ENCODE results near the gene FLAD1. TPM values are rescaled to one million over a fixed set of nuclear protein-coding genes. Genes with fewer than 3 reads are reported as not detected.

FLAD1 gene
- total RNA-seq, 2 donors from 2014 or later = 31.5 to 35.3 TPM

GRCh38 chr1:154969246-154969645 lies 13.9 kb upstream of the FLAD1 start:
- 42% methylated on average over 5 of the region's 5 CpGs for WGBS
- H3K27me3 ChIP-seq (replicated peaks; ENCODE audit: insufficient read depth) = no peaks in the 10 kb centered on the region
- DNase-seq (ENCODE audit: low spot score) = no peak
- no peaks in the 10 kb centered on the region for H3K9me3 ChIP-seq
- H3K4me1 ChIP-seq (replicated peaks) = peaks cover 14% of the 10 kb centered on the region
- peak overlapping the region in 1 of 2 donors; percentile 33 for H3K4me3 ChIP-seq
- peak overlapping the region; percentile 98 to 99 for H3K27ac ChIP-seq
- TF ChIP-seq POLR2A (IDR thresholded peaks at IDR 0.05) (no peak), POLR2AphosphoS5 (IDR thresholded peaks at IDR 0.05) (no peak)
- TF ChIP-seq, protein P1, sequence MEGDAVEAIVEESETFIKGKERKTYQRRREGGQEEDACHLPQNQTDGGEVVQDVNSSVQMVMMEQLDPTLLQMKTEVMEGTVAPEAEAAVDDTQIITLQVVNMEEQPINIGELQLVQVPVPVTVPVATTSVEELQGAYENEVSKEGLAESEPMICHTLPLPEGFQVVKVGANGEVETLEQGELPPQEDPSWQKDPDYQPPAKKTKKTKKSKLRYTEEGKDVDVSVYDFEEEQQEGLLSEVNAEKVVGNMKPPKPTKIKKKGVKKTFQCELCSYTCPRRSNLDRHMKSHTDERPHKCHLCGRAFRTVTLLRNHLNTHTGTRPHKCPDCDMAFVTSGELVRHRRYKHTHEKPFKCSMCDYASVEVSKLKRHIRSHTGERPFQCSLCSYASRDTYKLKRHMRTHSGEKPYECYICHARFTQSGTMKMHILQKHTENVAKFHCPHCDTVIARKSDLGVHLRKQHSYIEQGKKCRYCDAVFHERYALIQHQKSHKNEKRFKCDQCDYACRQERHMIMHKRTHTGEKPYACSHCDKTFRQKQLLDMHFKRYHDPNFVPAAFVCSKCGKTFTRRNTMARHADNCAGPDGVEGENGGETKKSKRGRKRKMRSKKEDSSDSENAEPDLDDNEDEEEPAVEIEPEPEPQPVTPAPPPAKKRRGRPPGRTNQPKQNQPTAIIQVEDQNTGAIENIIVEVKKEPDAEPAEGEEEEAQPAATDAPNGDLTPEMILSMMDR (IDR thresholded peaks at IDR 0.05) = no peak
- intact Hi-C loops (cut with DNase I) = no loop called here
- H3K36me3 ChIP-seq = peaks cover 0 to 14% of the 10 kb centered on the region in 2 donors

DNA sequence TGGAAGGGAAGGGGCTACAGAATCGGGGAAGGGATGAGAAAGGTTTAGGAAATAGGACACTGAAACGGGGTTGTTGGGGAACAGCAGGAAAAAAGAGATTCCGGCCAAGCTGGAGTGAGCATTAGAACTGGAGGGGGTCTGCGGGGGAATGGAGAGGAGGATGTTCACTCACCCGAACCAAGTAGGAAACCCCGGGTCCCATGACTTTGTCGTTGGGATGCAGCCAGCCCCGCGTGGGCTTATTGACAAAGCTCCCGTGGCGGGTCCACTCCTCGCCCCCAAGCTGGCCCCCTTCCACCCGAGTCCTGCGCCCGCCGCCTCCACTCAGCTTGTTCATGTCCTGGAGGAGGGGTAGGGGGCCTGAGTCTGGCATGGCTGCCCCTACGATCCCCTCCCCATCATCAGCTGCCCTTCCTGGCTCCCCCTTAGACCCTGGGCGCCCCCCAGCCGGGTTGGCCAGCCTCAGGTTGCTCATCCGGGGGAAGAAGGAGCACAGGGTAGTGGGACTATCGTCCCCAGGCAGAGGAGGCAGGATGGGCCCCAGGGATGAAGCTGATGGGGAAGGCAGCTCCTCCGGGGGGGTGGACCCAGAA lies 13.2 kb upstream of the FLAD1 start:
- H3K4me3 ChIP-seq = peak overlapping the region; percentile 6 to 33
- H3K27ac ChIP-seq = peak overlapping the region; percentile 98 to 99
- peaks cover 0 to 13% of the 10 kb centered on the region in 2 donors for H3K36me3 ChIP-seq
- intact Hi-C loops (cut with DNase I) = no loop called here
- no peaks in the 10 kb centered on the region for H3K9me3 ChIP-seq
- WGBS = 16% methylated on average over 22 of the region's 22 CpGs
- peaks cover 14% of the 10 kb centered on the region for H3K4me1 ChIP-seq (replicated peaks)
- DNase-seq (ENCODE audit: low spot score) = no peak
- no peaks in the 10 kb centered on the region for H3K27me3 ChIP-seq (replicated peaks; ENCODE audit: insufficient read depth)
- TF ChIP-seq POLR2A (IDR thresholded peaks at IDR 0.05) (no peak), POLR2AphosphoS5 (IDR thresholded peaks at IDR 0.05) (no peak)
- TF ChIP-seq, protein P1 (IDR thresholded peaks at IDR 0.05) = no peak

DNA sequence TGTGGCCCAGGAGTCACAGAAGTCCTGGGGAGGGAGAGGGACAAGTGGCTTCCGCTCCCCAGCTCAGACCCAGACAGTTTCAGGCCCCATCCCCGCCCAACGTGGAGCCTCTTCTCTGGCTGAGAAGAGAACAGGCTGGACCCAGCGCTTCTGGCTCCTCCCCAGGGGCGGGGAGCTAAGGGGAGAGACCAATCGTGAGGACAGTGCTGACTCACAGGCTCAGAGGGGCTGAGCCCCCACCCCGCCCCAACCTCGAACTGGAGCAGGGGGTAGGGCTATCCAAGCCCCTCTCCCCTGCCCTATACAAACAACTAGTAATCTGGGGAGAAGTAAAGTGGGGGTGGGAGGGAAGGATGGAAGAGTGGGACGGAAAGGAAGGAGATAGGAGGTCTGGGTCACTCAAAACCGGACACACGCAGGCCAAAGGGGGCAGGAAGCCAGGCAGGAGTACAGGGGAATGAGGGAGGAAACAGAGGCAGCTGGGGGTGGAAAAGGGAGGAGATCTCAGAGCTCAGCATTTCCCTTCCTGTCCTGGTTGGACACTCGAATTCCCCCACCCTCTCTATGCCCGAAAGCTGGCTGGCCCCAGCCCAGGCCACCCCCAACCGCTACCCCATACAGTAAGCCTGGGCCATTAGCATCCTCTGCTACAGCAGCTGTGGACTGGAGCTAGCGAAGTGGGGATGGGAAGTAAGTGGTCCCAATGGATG lies 12.4 kb upstream of the FLAD1 start, which contains the start of gene SHC1:
Gene SHC1 (minus strand): TSS at position 117 of the 710 bp plus-strand sequence. CDS start 221 bp downstream, outside the sequence.
- TF ChIP-seq, protein P1 (IDR thresholded peaks at IDR 0.05) = peak in 1 of 4 experiments; percentile 4
- TF ChIP-seq POLR2A (IDR thresholded peaks at IDR 0.05) = peak; percentile 98
- TF ChIP-seq POLR2AphosphoS5 (IDR thresholded peaks at IDR 0.05) = peak; percentile 96
- H3K4me1 ChIP-seq (replicated peaks) = peaks cover 14% of the 10 kb centered on the region
- peaks cover 0 to 5% of the 10 kb centered on the region in 2 donors for H3K36me3 ChIP-seq
- no peaks in the 10 kb centered on the region for H3K9me3 ChIP-seq
- peak within 1 kb of the TSS; percentile 98 to 99 for H3K27ac ChIP-seq
- peak; percentile 94 for DNase-seq (ENCODE audit: low spot score)
- WGBS = 7% methylated on average over 15 of the region's 15 CpGs
- H3K4me3 ChIP-seq = peak within 1 kb of the TSS; percentile 6 to 33
- intact Hi-C loops (cut with DNase I) = no loop called here
- no peaks in the 10 kb centered on the region for H3K27me3 ChIP-seq (replicated peaks; ENCODE audit: insufficient read depth)

DNA sequence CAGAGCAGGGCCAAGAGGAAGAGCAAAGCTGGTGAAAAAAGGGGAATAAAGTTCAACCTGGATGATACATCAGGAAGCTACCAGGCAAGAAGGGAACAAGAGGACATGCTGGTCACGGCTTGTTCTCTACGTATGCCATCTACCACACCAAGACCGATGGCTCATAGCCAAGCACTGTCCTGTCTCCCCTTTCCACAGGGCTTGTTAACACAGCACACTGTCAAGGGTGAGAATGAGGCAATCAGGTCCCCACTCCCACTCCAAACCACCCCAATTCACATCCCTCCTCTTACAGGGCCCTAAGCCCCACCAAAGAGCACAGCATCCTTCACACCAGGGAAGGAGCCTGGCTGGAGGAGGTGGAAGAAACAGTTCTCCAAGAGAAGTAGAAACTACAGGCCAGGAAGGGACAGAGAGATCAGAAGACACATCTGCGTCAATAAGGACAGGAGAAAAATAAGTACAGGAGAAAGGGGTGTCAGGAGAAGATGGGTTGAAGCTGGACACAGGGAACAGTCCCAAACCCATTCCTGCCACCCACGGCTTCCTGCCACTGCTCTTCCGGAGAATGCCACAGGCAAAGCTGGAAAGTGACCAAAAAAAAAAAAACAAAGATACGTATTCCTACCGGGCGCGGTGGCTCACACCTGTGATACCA lies 11.7 kb upstream of the FLAD1 start:
- peak overlapping the region in 1 of 2 donors; percentile 33 for H3K4me3 ChIP-seq
- peak; percentile 72 for DNase-seq (ENCODE audit: low spot score)

More for the DNA sequence above, 11.7 kb upstream of the FLAD1 start:
- intact Hi-C loops (cut with DNase I) = no loop called here
- TF ChIP-seq, protein P1 (IDR thresholded peaks at IDR 0.05) = no peak
- TF ChIP-seq POLR2A (IDR thresholded peaks at IDR 0.05) = no peak
- TF ChIP-seq POLR2AphosphoS5 (IDR thresholded peaks at IDR 0.05) = no peak
- no peaks in the 10 kb centered on the region for H3K9me3 ChIP-seq
- peaks cover 0 to 4% of the 10 kb centered on the region in 2 donors for H3K36me3 ChIP-seq
- 25% methylated on average over 10 of the region's 10 CpGs for WGBS
- H3K27me3 ChIP-seq (replicated peaks; ENCODE audit: insufficient read depth) = no peaks in the 10 kb centered on the region
- H3K4me1 ChIP-seq (replicated peaks) = peaks cover 14% of the 10 kb centered on the region
- H3K27ac ChIP-seq = peak overlapping the region; percentile 98 to 99
